HG03064 (cell line): ENCODE data around the gene THAP11.

Experiments
- ATAC-seq: cut with Tn5 transposase; IDR thresholded peaks from one replicate; pipeline ENCODE4 v1.9.1; 2021; ENCODE audit warnings: low read depth; ENCODE audit not compliant: unreplicated experiment

Gene THAP11

DNA sequence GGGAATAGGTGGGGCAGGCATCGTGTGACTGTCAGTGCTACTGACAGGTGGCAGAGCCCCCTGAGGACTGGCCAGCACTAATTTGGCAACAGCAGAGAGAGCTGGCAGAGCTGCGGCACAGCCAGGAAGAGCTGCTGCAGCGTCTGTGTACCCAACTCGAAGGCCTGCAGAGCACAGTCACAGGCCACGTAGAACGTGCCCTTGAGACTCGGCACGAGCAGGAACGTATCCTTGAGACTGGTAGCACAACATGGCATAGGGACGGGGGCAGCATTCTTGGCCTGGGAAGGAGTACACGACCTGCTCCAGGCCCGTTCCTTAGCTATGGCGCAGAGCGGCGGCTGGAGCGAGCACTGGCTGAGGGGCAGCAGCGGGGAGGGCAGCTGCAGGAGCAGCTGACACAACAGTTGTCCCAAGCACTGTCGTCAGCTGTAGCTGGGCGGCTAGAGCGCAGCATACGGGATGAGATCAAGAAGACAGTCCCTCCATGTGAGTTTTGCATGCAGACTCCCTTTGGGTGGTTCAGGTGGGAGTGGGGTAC is 39.6 kb downstream of the THAP11 start:
- ATAC-seq = no peak

DNA sequence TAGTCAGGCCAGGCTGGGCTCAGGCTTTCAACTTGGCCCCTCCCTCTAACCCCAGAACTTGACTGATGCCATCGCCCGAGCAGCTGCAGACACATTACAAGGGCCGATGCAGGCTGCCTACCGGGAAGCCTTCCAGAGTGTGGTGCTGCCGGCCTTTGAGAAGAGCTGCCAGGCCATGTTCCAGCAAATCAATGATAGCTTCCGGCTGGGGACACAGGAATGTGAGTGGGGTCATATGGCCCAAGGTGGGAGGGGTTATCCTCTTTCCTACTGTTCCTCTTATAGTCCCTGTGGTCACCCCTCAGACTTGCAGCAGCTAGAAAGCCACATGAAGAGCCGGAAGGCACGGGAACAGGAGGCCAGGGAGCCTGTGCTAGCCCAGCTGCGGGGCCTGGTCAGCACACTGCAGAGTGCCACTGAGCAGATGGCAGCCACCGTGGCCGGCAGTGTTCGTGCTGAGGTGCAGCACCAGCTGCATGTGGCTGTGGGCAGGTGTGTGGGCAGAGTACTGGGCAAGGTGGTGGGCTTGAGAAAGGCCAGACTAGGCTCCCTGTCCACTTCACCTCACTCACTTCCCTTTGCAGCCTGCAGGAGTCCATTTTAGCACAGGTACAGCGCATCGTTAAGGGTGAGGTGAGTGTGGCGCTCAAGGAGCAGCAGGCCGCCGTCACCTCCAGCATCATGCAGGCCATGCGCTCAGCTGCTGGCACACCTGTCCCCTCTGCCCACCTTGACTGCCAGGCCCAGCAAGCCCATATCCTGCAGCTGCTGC is 40.4 kb downstream of the THAP11 start:
- ATAC-seq = no peak

DNA sequence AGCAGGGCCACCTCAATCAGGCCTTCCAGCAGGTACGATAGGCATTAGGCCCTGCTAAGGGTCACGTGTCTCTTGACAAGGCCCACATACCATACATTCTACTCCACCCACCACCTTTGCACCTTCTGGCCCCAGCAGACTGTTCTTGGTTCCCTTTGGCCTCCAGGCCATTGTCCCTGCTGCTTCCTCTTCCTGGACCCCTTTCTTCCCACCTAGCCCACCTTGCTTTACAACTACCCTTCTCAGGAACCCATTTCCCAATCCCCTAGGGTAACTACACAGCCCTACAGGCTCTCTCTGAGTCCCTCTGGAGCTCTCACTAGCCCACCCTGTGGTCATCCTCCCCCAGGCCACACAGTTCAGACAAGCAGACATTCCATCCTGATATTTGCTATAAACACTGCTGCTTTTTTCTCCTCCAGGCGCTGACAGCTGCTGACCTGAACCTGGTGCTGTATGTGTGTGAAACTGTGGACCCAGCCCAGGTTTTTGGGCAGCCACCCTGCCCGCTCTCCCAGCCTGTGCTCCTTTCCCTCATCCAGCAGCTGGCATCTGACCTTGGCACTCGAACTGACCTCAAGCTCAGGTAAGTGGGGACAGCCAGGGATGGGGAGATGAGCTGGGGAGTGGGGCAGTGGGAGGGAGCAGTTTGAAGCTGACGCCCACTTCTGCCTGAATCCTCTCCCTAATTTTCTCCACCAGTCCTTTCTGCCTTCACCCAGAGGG is 41.2 kb downstream of the THAP11 start:
- no peak for ATAC-seq

DNA sequence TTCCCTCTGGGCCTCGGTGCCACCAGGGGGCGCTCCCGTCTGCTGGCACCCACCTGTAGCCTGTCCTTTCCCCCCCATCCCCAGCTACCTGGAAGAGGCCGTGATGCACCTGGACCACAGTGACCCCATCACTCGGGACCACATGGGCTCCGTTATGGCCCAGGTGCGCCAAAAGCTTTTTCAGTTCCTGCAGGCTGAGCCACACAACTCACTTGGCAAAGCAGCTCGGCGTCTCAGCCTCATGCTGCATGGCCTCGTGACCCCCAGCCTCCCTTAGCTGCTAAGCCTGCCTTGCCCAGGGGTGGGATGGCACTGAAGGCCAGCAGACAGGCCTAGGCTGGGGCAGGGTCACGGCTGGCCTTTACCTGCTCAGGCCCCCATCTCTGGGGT is 41.7 kb downstream of the THAP11 start:
- no peak for ATAC-seq

GRCh38 chr16:67884684-67885083 is 42.6 kb downstream of the THAP11 start, which contains the start of gene NRN1L:
Gene NRN1L, plus strand, starts transcription at chr16:67884885. Its CDS starts 19 bp downstream, at chr16:67884904.
- no peak for ATAC-seq

DNA sequence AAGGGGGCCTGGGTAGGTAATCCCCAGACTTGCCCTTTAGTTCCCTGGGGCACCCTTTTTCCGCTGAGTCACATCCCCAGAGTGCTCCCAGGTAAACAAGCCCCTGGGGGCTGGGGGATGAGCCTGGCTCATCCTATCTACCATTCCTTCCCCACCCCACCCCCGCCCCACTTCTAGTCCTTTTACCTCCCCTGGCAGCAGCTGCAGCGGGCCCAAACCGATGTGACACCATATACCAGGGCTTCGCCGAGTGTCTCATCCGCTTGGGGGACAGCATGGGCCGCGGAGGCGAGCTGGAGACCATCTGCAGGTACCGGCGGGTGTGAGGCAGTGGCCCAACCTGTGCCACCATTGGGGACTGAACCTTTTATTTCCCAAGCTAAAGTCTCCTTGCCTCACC is 43.4 kb downstream of the THAP11 start:
- ATAC-seq = no peak

GRCh38 chr16:67885976-67886375 is 43.9 kb downstream of the THAP11 start:
- no peak for ATAC-seq

- no peak for ATAC-seq
These were observed 44.3 kb downstream of the THAP11 start for GRCh38 chr16:67886387-67886786.

- no peak for ATAC-seq
These were observed 46.2 kb downstream of the THAP11 start for GRCh38 chr16:67888331-67888730.

GRCh38 chr16:67892375-67892774 is 50.3 kb downstream of the THAP11 start:
- no peak for ATAC-seq

- peak; percentile 83 for ATAC-seq
These were observed 51.0 kb downstream of the THAP11 start, which contains the start of gene PSKH1 for GRCh38 chr16:67892899-67893742. Gene PSKH1, plus strand, starts transcription at chr16:67893254. Its CDS starts 15,496 bp downstream, at chr16:67908750.
